Measurements from ENCODE around the gene ISLR.

The ISLR gene

GRCh38 chr15:74179101-74179841, 5.8 kb downstream of the ISLR start:
- no peak for TF ChIP-seq CTCF (conservative IDR thresholded peaks at IDR 0.05; ENCODE audit: low read depth, low read length)
- Histone ChIP-seq H3K4me3 (IDR thresholded peaks at IDR 0.05; ENCODE audit: insufficient read depth, low read depth, low read length) (no peak overlapping the region), H3K27ac (no peak overlapping the region)

GRCh38 chr15:74179983-74180880, 6.7 kb downstream of the ISLR start:
- TF ChIP-seq CTCF (conservative IDR thresholded peaks at IDR 0.05; ENCODE audit: low read depth, low read length) = no peak
- Histone ChIP-seq H3K79me2 (ENCODE audit: insufficient read depth, low read depth) (no peaks in the 10 kb centered on the region), H3K27ac (no peak overlapping the region), H2AFZ (ENCODE audit: low read depth) (no peak overlapping the region), H3K27me3 (ENCODE audit: insufficient read depth, low read depth) (peaks cover 54% of the 10 kb centered on the region; the same call in 1 of the 2 replicates), H3K9ac (no peak overlapping the region), H3K4me2 (no peak overlapping the region), H3K36me3 (ENCODE audit: insufficient read depth) (no peaks in the 10 kb centered on the region), H3K4me3 (IDR thresholded peaks at IDR 0.05; ENCODE audit: insufficient read depth, low read depth, low read length) (no peak overlapping the region), H4K20me1 (ENCODE audit: insufficient read depth) (no peaks in the 10 kb centered on the region), H3K4me1 (ENCODE audit: low read depth, poor library complexity, severe bottlenecking) (no peaks in the 10 kb centered on the region)

More at GRCh38 chr15:74179101-74179841, 5.8 kb downstream of the ISLR start:
- H3K27me3 ChIP-seq (ENCODE audit: insufficient read depth, low read depth) = peaks cover 56% of the 10 kb centered on the region; the same call in 1 of the 2 replicates
- H2AFZ ChIP-seq (ENCODE audit: low read depth) = no peak overlapping the region
- no peaks in the 10 kb centered on the region for H3K4me1 ChIP-seq (ENCODE audit: low read depth, poor library complexity, severe bottlenecking)
- no peak overlapping the region for H3K4me2 ChIP-seq
- no peak overlapping the region for H3K9ac ChIP-seq
- no peaks in the 10 kb centered on the region for H3K36me3 ChIP-seq (ENCODE audit: insufficient read depth)
- H4K20me1 ChIP-seq (ENCODE audit: insufficient read depth) = no peaks in the 10 kb centered on the region
- no peaks in the 10 kb centered on the region for H3K79me2 ChIP-seq (ENCODE audit: insufficient read depth, low read depth)

GRCh38 chr15:74180881-74181602, 7.5 kb downstream of the ISLR start:
- H3K36me3 ChIP-seq (ENCODE audit: insufficient read depth) = no peaks in the 10 kb centered on the region
- H3K4me3 ChIP-seq (IDR thresholded peaks at IDR 0.05; ENCODE audit: insufficient read depth, low read depth, low read length) = no peak overlapping the region
- no peaks in the 10 kb centered on the region for H3K4me1 ChIP-seq (ENCODE audit: low read depth, poor library complexity, severe bottlenecking)
- H4K20me1 ChIP-seq (ENCODE audit: insufficient read depth) = no peaks in the 10 kb centered on the region
- H3K79me2 ChIP-seq (ENCODE audit: insufficient read depth, low read depth) = no peaks in the 10 kb centered on the region
- H2AFZ ChIP-seq (ENCODE audit: low read depth) = no peak overlapping the region
- H3K9ac ChIP-seq = no peak overlapping the region
- H3K27ac ChIP-seq = no peak overlapping the region
- H3K27me3 ChIP-seq (ENCODE audit: insufficient read depth, low read depth) = peaks cover 60% of the 10 kb centered on the region; the same call in 1 of the 2 replicates
- no peak for TF ChIP-seq CTCF (conservative IDR thresholded peaks at IDR 0.05; ENCODE audit: low read depth, low read length)
- no peak overlapping the region for H3K4me2 ChIP-seq

- H2AFZ ChIP-seq (ENCODE audit: low read depth) = no peak overlapping the region
- H4K20me1 ChIP-seq (ENCODE audit: insufficient read depth) = no peaks in the 10 kb centered on the region
- no peaks in the 10 kb centered on the region for H3K36me3 ChIP-seq (ENCODE audit: insufficient read depth)
- no peak overlapping the region for H3K4me2 ChIP-seq
- no peaks in the 10 kb centered on the region for H3K79me2 ChIP-seq (ENCODE audit: insufficient read depth, low read depth)
- H3K27me3 ChIP-seq (ENCODE audit: insufficient read depth, low read depth) = peaks cover 64% of the 10 kb centered on the region; the same call in 1 of the 2 replicates
- no peak overlapping the region for H3K9ac ChIP-seq
- no peaks in the 10 kb centered on the region for H3K4me1 ChIP-seq (ENCODE audit: low read depth, poor library complexity, severe bottlenecking)
- no peak overlapping the region for H3K27ac ChIP-seq
- no peak for TF ChIP-seq CTCF (conservative IDR thresholded peaks at IDR 0.05; ENCODE audit: low read depth, low read length)
- H3K4me3 ChIP-seq (IDR thresholded peaks at IDR 0.05; ENCODE audit: insufficient read depth, low read depth, low read length) = no peak overlapping the region
Measured at GRCh38 chr15:74182131-74182530, 8.6 kb downstream of the ISLR start.
